H1 (cell line): ENCODE measurements around the gene SCGB1A1. TPM values are rescaled to one million over a fixed set of nuclear protein-coding genes. Genes with fewer than 3 reads are reported as not detected.

Source experiments
- CTCF ChIA-PET: fragments of 300-600 bp; sonication (Branson Sonifier 250); formaldehyde crosslinking; loops from one replicate; lab custom pipeline; 2021; ENCODE audit not compliant: partially characterized antibody; lab: Charles Lee
- POLR2A ChIA-PET: fragments of 300-600 bp; sonication (Branson Sonifier 250); formaldehyde crosslinking; loops from one replicate; lab custom pipeline; 2021; ENCODE audit warnings: inconsistent platforms; ENCODE audit not compliant: partially characterized antibody; lab: Charles Lee
- DNase-seq, 2 experiments: peaks; one replicate each; pipeline versions ENCODE4 v3.0.0 to v3.0.0-alpha.2; 2010 to 2022; ENCODE audit warnings: low spot score in 2 of 2, low read depth in 1 of 2, mixed read lengths in 1 of 2
- FAIRE-seq: peaks from 2 replicates; lab custom pipeline; 2011; peaks lifted over from hg19 to GRCh38; lab: Jason Lieb, UNC
- H2AFZ ChIP-seq: 2 replicates; pipeline ENCODE4 v1.8.1; 2012; ENCODE audit warnings: low read length, inconsistent platforms
- H2AK5ac ChIP-seq: 2 replicates; pipeline ENCODE4 v1.6.1; 2013; ENCODE audit warnings: low read depth, low read length
- H2BK120ac ChIP-seq: replicated peaks from 2 replicates; pipeline ENCODE3; 2013; ENCODE audit warnings: low read depth, low read length, inconsistent platforms
- H2BK12ac ChIP-seq: 2 replicates; pipeline ENCODE4 v1.6.1; 2013; ENCODE audit warnings: low read depth, low read length
- H2BK15ac ChIP-seq: 2 replicates; pipeline ENCODE4 v1.6.1; 2013; ENCODE audit warnings: low read length
- H2BK20ac ChIP-seq: 2 replicates; pipeline ENCODE4 v1.6.1; 2013; ENCODE audit warnings: low read length
- H2BK5ac ChIP-seq: 2 replicates; pipeline ENCODE4 v1.6.1; 2013; ENCODE audit warnings: low read depth, low read length
- H3K14ac ChIP-seq: 2 replicates; pipeline ENCODE4 v1.6.1; 2013; ENCODE audit warnings: inconsistent platforms; ENCODE audit not compliant: insufficient read length
- H3K18ac ChIP-seq: 2 replicates; pipeline ENCODE4 v1.6.1; 2013; ENCODE audit warnings: low read length; ENCODE audit errors: extremely low read depth
- H3K23ac ChIP-seq: 2 replicates; pipeline ENCODE4 v1.6.1; 2013; ENCODE audit warnings: inconsistent platforms; ENCODE audit not compliant: insufficient read length
- H3K23me2 ChIP-seq: 2 replicates; pipeline ENCODE4 v1.6.1; 2013; ENCODE audit warnings: low read depth, low read length
- H3K27ac ChIP-seq: 2 replicates; pipeline ENCODE4 v1.6.1; 2011; ENCODE audit warnings: low read depth, low read length, inconsistent platforms
- H3K27me3 ChIP-seq, 4 experiments: replicated peaks in 1 of 4; 1 replicate in 1 of 4; 2 replicates in 3 of 4; pipeline versions ENCODE4 v1.6.1 to v1.8.1; 2011 to 2013; ENCODE audit warnings: low read length in 3 of 4, mild to moderate bottlenecking in 3 of 4, inconsistent platforms in 2 of 4, mixed read lengths in 2 of 4, moderate library complexity in 1 of 4; ENCODE audit not compliant: control insufficient read depth in 3 of 4, insufficient read depth in 3 of 4; ENCODE audit errors: extremely low read depth in 1 of 4
- H3K36me3 ChIP-seq, 4 experiments: 2 replicates each; pipeline versions ENCODE4 v1.6.1 to v1.8.1; 2011 to 2013; ENCODE audit warnings: mild to moderate bottlenecking in 4 of 4, low read length in 3 of 4, moderate library complexity in 2 of 4, control low read depth in 1 of 4, inconsistent platforms in 1 of 4; ENCODE audit not compliant: insufficient read depth in 4 of 4, control insufficient read depth in 2 of 4
- H3K4ac ChIP-seq: replicated peaks from 2 replicates; pipeline ENCODE3; 2013; ENCODE audit warnings: low read length, low read depth, mixed read lengths, inconsistent platforms; ENCODE audit not compliant: insufficient read length
- H3K4me1 ChIP-seq, 4 experiments: replicated peaks in 1 of 4; 1 replicate in 1 of 4; 2 replicates in 3 of 4; pipeline versions ENCODE4 v1.6.1 to v1.8.1; 2011 to 2013; ENCODE audit warnings: low read length in 3 of 4, inconsistent platforms in 2 of 4, mixed read lengths in 1 of 4; ENCODE audit not compliant: insufficient read depth in 4 of 4, control insufficient read depth in 3 of 4
- H3K4me2 ChIP-seq, 2 experiments: 2 replicates each; pipeline versions ENCODE4 v1.6.1 to v1.8.1; 2011 to 2013; ENCODE audit warnings: low read depth in 2 of 2, low read length in 2 of 2, control low read depth in 1 of 2, inconsistent platforms in 1 of 2, mild to moderate bottlenecking in 1 of 2; ENCODE audit not compliant: insufficient read depth in 1 of 2
- H3K4me3 ChIP-seq, 4 experiments: fragments of 200-600, 300-600 bp in 1 of 4; sonication (generic), shearing (Covaris generic), sonication (Bioruptor Twin) in 1 of 4; 2 replicates each; pipeline versions ENCODE4 v1.5.1 to v1.8.1; 2011 to 2016; ENCODE audit warnings: low read length in 4 of 4, low read depth in 3 of 4, control low read depth in 2 of 4, inconsistent platforms in 2 of 4, mild to moderate bottlenecking in 2 of 4, mixed read lengths in 1 of 4, moderate library complexity in 1 of 4; ENCODE audit not compliant: insufficient read depth in 2 of 4; ENCODE audit errors: extremely low read depth in 1 of 4
- H3K56ac ChIP-seq: replicated peaks from 2 replicates; pipeline ENCODE3; 2013; ENCODE audit warnings: low read depth, mild to moderate bottlenecking, mixed read lengths, low read length, inconsistent platforms; ENCODE audit not compliant: insufficient read length
- H3K79me1 ChIP-seq: 2 replicates; pipeline ENCODE4 v1.6.1; 2013; ENCODE audit warnings: low read depth, low read length, control low read depth
- H3K79me2 ChIP-seq, 2 experiments: 2 replicates each; pipeline versions ENCODE4 v1.6.1 to v1.8.1; 2012 to 2013; ENCODE audit warnings: low read length in 2 of 2, mild to moderate bottlenecking in 2 of 2, inconsistent platforms in 1 of 2; ENCODE audit not compliant: insufficient read depth in 2 of 2, control insufficient read depth in 1 of 2
- H3K9ac ChIP-seq, 4 experiments: replicated peaks in 1 of 4; 1 replicate in 1 of 4; 2 replicates in 3 of 4; pipeline versions ENCODE4 v1.6.1 to v1.8.1; 2011 to 2013; ENCODE audit warnings: low read depth in 3 of 4, low read length in 3 of 4, control low read depth in 2 of 4, mild to moderate bottlenecking in 2 of 4, moderate library complexity in 2 of 4, inconsistent platforms in 1 of 4; ENCODE audit errors: extremely low read depth in 1 of 4
- H3K9me3 ChIP-seq, 2 experiments: 2 replicates each; pipeline versions ENCODE4 v1.6.1 to v1.8.1; 2012 to 2013; ENCODE audit warnings: mild to moderate bottlenecking in 2 of 2, moderate library complexity in 2 of 2, control low read depth in 1 of 2, inconsistent platforms in 1 of 2, low read depth in 1 of 2, low read length in 1 of 2, mixed read lengths in 1 of 2; ENCODE audit not compliant: insufficient read depth in 2 of 2
- H4K20me1 ChIP-seq, 2 experiments: replicated peaks in 1 of 2; 2 replicates each; pipeline versions ENCODE3 to v1.8.1; 2011 to 2013; ENCODE audit warnings: inconsistent platforms in 2 of 2, low read length in 2 of 2, mild to moderate bottlenecking in 1 of 2; ENCODE audit not compliant: insufficient read depth in 2 of 2, control insufficient read depth in 1 of 2
- H4K5ac ChIP-seq: 2 replicates; pipeline ENCODE4 v1.6.1; 2013; ENCODE audit warnings: low read length, low read depth, mixed read lengths, inconsistent platforms; ENCODE audit not compliant: insufficient read length
- H4K8ac ChIP-seq: 2 replicates; pipeline ENCODE4 v1.8.0; 2013; ENCODE audit warnings: mild to moderate bottlenecking, moderate library complexity, low read length, inconsistent platforms; ENCODE audit not compliant: insufficient read depth; ENCODE audit errors: extremely low read depth
- H4K91ac ChIP-seq: replicated peaks from 2 replicates; pipeline ENCODE3; 2013; ENCODE audit warnings: low read length, mixed read lengths, inconsistent platforms; ENCODE audit not compliant: insufficient read length
- EGR1 ChIP-seq: IDR thresholded peaks from 2 replicates; pipeline ENCODE4 v1.6.1; 2011; ENCODE audit warnings: low read depth, low read length, borderline replicate concordance
- EZH2 ChIP-seq: fragments of 200-600 bp; sonication (generic); IDR thresholded peaks from 2 replicates; pipeline ENCODE4 v1.7.1; 2012; ENCODE audit warnings: low read depth, mild to moderate bottlenecking, moderate library complexity, low read length, inconsistent platforms; ENCODE audit not compliant: severe bottlenecking
- FOSL1 ChIP-seq: IDR thresholded peaks from 2 replicates; pipeline ENCODE4 v1.6.1; 2011; ENCODE audit warnings: mild to moderate bottlenecking, low read depth, low read length, moderate library complexity; ENCODE audit not compliant: insufficient read depth
- HDAC2 ChIP-seq, 2 experiments: fragments of 300-600 bp in 1 of 2; sonication (generic) in 1 of 2; IDR thresholded peaks; 2 replicates each; pipeline ENCODE4 v1.6.1; 2011 to 2012; ENCODE audit warnings: low read depth in 2 of 2, low read length in 2 of 2, mild to moderate bottlenecking in 2 of 2, moderate library complexity in 2 of 2, borderline replicate concordance in 1 of 2, inconsistent platforms in 1 of 2
- JUN ChIP-seq: IDR thresholded peaks from 2 replicates; pipeline ENCODE4 v1.6.1; 2011; ENCODE audit warnings: low read depth, mild to moderate bottlenecking, improper control_type of control experiment, low read length
- KDM1A ChIP-seq: fragments of 200-600, 300-600 bp; sonication (generic); IDR thresholded peaks from 2 replicates; pipeline ENCODE4 v1.7.1; 2016; ENCODE audit warnings: mild to moderate bottlenecking, low read length, borderline replicate concordance
- MAFK ChIP-seq: IDR thresholded peaks from 2 replicates; pipeline ENCODE4 v1.6.1; 2012; ENCODE audit warnings: low read depth, mild to moderate bottlenecking, improper control_type of control experiment, low read length
- NANOG ChIP-seq: IDR thresholded peaks from 2 replicates; pipeline ENCODE4 v1.6.1; 2011; ENCODE audit warnings: low read length, low read depth, mild to moderate bottlenecking, inconsistent platforms; ENCODE audit not compliant: insufficient read depth, poor library complexity, severe bottlenecking
- NRF1 ChIP-seq: IDR thresholded peaks from 2 replicates; pipeline ENCODE4 v1.6.1; 2011; ENCODE audit warnings: mild to moderate bottlenecking, low read depth, low read length, improper control_type of control experiment
- POU5F1 ChIP-seq: IDR thresholded peaks from 2 replicates; pipeline ENCODE4 v1.6.1; 2011; ENCODE audit warnings: low read depth, mild to moderate bottlenecking, low read length, moderate library complexity
- SIN3A ChIP-seq, 2 experiments: IDR thresholded peaks in 1 of 2; conservative IDR thresholded peaks in 1 of 2; 2 replicates each; pipeline ENCODE4 v1.6.1; 2011 to 2012; ENCODE audit warnings: low read length in 2 of 2, improper control_type of control experiment in 1 of 2, low read depth in 1 of 2, mild to moderate bottlenecking in 1 of 2
- SP1 ChIP-seq: IDR thresholded peaks from 2 replicates; pipeline ENCODE4 v1.6.1; 2011; ENCODE audit warnings: low read depth, low read length
- USF2 ChIP-seq: IDR thresholded peaks from 2 replicates; pipeline ENCODE4 v1.6.1; 2011; ENCODE audit warnings: low read length, improper control_type of control experiment
- WGBS, 2 experiments: shearing (Covaris generic) in 1 of 2; methylation state at CpG; one replicate each; pipeline versions ENCODE4 v1.1.6 to v1.1.7; 2013 to 2015; ENCODE audit warnings: low lambda C conversion rate in 2 of 2, mixed read lengths in 2 of 2, inconsistent platforms in 1 of 2, low coverage in 1 of 2, missing lambda C conversion rate in 1 of 2; ENCODE audit not compliant: insufficient replicate concordance in 2 of 2, insufficient coverage in 1 of 2, insufficient read length in 1 of 2; ENCODE audit errors: extremely low coverage in 1 of 2, missing lambda C conversion rate in 1 of 2; 5-methylcytosine and 5-hydroxymethylcytosine counted together
- polyA plus RNA-seq, 7 experiments: library from polyadenylated mRNA; depleted of rRNA in 3 of 7; stranded (reverse) in 5 of 7; unstranded in 2 of 7; fragments of >200 nt in 5 of 7; fragments of 200-250 nt in 2 of 7; gene quantifications; 1 replicate in 5 of 7; 2 replicates in 1 of 7; 4 replicates in 1 of 7; pipeline versions ENCODE4 v1.2.1 to v1.2.3, GENCODE V29; 2011 to 2013; ENCODE audit warnings: missing spikeins in 2 of 7, mixed read lengths in 2 of 7
- total RNA-seq: library from RNA; stranded (reverse); fragmentation: NEBNext Ultra II Directional; extraction: Animal tissue kit (Norgen Biotek cat#: 25700); gene quantifications from 2 replicates; pipeline ENCODE4 v1.2.1, GENCODE V29; 2021

The SCGB1A1 gene
- total and polyA plus RNA-seq, 2 of the 8 experiments (the other 6 are each of a cell fraction or from before 2014, with no cell fraction given) = not detected

- no peak overlapping the region for H3K4me2 ChIP-seq
- no peak overlapping the region for H4K5ac ChIP-seq
- no peak overlapping the region for H2AFZ ChIP-seq
- no peak overlapping the region for H3K4me3 ChIP-seq
- no peak overlapping the region for H3K9ac ChIP-seq
- no peak overlapping the region for H2BK15ac ChIP-seq
- CTCF ChIA-PET = interaction anchor here (0.7 to 2.6 kb wide), 3 partner anchors 13 to 97 kb away, joined by 3 to 21 read pairs (median 4); no protein-coding TSS in a partner anchor
- H2BK12ac ChIP-seq = no peak overlapping the region
- H3K79me2 ChIP-seq = no peaks in the 10 kb centered on the region
- H2BK5ac ChIP-seq = no peak overlapping the region
- no peak overlapping the region for H3K4ac ChIP-seq
- H3K9me3 ChIP-seq = no peaks in the 10 kb centered on the region
- no peak overlapping the region for H3K23ac ChIP-seq
- FAIRE-seq (no peak), DNase-seq (no peak)
- no peak overlapping the region for H4K91ac ChIP-seq
- no peaks in the 10 kb centered on the region for H4K20me1 ChIP-seq
- no peak overlapping the region for H2BK20ac ChIP-seq
- H3K14ac ChIP-seq = no peak overlapping the region
- H2AK5ac ChIP-seq = no peak overlapping the region
- H3K79me1 ChIP-seq = no peaks in the 10 kb centered on the region
- H3K27ac ChIP-seq = no peak overlapping the region
- H4K8ac ChIP-seq = no peak overlapping the region
- no peaks in the 10 kb centered on the region for H3K23me2 ChIP-seq
- POLR2A ChIA-PET = no interaction called here
- no peaks in the 10 kb centered on the region for H3K27me3 ChIP-seq
- no peak overlapping the region for H3K18ac ChIP-seq
- H3K56ac ChIP-seq = no peak overlapping the region
- H3K36me3 ChIP-seq = no peaks in the 10 kb centered on the region
- peaks cover 0 to 4% (median 0%) of the 10 kb centered on the region in 4 experiments; a peak in 1 of 7 replicates for H3K4me1 ChIP-seq
- no peak overlapping the region for H2BK120ac ChIP-seq
- 94% methylated on average over 5 of the region's 5 CpGs; no CpG with 5 or more reads in 1 of the 2 experiments for WGBS, 2 experiments
- TF ChIP-seq NRF1 (no peak), POU5F1 (no peak), SIN3A (conservative IDR thresholded peaks at IDR 0.05 in 1 of 2, IDR thresholded peaks at IDR 0.05 in 1 of 2; ENCODE audit: low read depth in 1 of 2, low read length in 2 of 2) (no peak), EGR1 (no peak), KDM1A (no peak), USF2 (no peak), HDAC2 (IDR thresholded peaks at IDR 0.05; ENCODE audit: borderline replicate concordance in 1 of 2, low read depth in 2 of 2, low read length in 2 of 2) (no peak), NANOG (no peak), JUN (no peak), SP1 (no peak), MAFK (no peak), EZH2 (no peak), FOSL1 (no peak)
Measured at GRCh38 chr11:62446091-62446490, 27.3 kb downstream of the SCGB1A1 start.
